Vagina (tissue), 2 donors: Measurements from ENCODE around the gene C19orf38. TPM values are rescaled to one million over a fixed set of nuclear protein-coding genes. Genes with fewer than 3 reads are reported as not detected.
"Not testable (repeated sequence)": the region's sequence is repeated elsewhere in the genome, so short reads cannot be mapped to it uniquely, and the experiment has no call there.

Experiments used
- DNase-seq, 2 donors: peaks; one replicate each; pipeline ENCODE4 v3.0.0-alpha.2; 2017; ENCODE audit errors: extremely low spot score in 2 of 2
- H3K27ac ChIP-seq: fragments of 200-600 bp; sonication (generic); one replicate; pipeline ENCODE4 v1.5.1; 2019
- H3K27me3 ChIP-seq: fragments of 200-600 bp; sonication (generic); one replicate; pipeline ENCODE4 v1.5.1; 2019
- H3K36me3 ChIP-seq, 2 donors: fragments of 200-600 bp; sonication (generic); one replicate each; pipeline ENCODE4 v1.5.1; 2017 to 2019
- H3K4me1 ChIP-seq: fragments of 200-600 bp; sonication (generic); one replicate; pipeline ENCODE4 v1.5.1; 2019
- H3K4me3 ChIP-seq, 2 donors: fragments of 200-600 bp; sonication (generic); 1 replicate in 1 of 2; 2 replicates in 1 of 2; pipeline ENCODE4 v1.5.1; 2016 to 2019
- H3K9me3 ChIP-seq: fragments of 200-600 bp; sonication (generic); one replicate; pipeline ENCODE4 v1.5.1; 2019
- CTCF ChIP-seq, 3 experiments: fragments of 450-650 bp in 2 of 3; fragments of 200-600 bp in 1 of 3; sonication (generic) in 1 of 3; IDR thresholded peaks; one replicate each; pipeline ENCODE4 v1.5.1; 2017 to 2019; ENCODE audit warnings: antibody characterized with exemption in 3 of 3, mild to moderate bottlenecking in 2 of 3, moderate library complexity in 2 of 3
- POLR2A ChIP-seq, 2 donors: fragments of 450-650 bp; IDR thresholded peaks; one replicate each; pipeline ENCODE4 v1.6.1; 2017; ENCODE audit warnings: antibody characterized with exemption in 2 of 2, mild to moderate bottlenecking in 2 of 2, moderate library complexity in 2 of 2
- POLR2AphosphoS5 ChIP-seq, 2 donors: sonication (generic); formaldehyde crosslinking; IDR thresholded peaks; one replicate each; pipeline ENCODE4 v1.9.0; 2017; ENCODE audit warnings: antibody characterized with exemption in 2 of 2, mild to moderate bottlenecking in 2 of 2, low read depth in 1 of 2; ENCODE audit not compliant: insufficient read depth in 1 of 2
- intact Hi-C: fragments of 100-400 bp; cut with DNase I; formaldehyde crosslinking; loops from one replicate; pipeline ENCODE4 v1.15.1; 2023
- total RNA-seq: library from RNA; depleted of rRNA; stranded (reverse); fragments of >200 nt; gene quantifications from one replicate; pipeline ENCODE4 v1.2.3, GENCODE V29; 2016

Gene C19orf38
- total RNA-seq, 1 donor from 2014 or later = 2.5 TPM

GRCh38 chr19:10852098-10852800 is 4.0 kb downstream of the C19orf38 start:
- no peak for DNase-seq
- Histone ChIP-seq H3K4me1 (no peaks in the 10 kb centered on the region), H3K27ac (no peak overlapping the region), H3K9me3 (no peaks in the 10 kb centered on the region), H3K27me3 (no peaks in the 10 kb centered on the region), H3K36me3 (no peaks in the 10 kb centered on the region), H3K4me3 (no peak overlapping the region)
- intact Hi-C loops = no loop called here
- no peak for TF ChIP-seq CTCF (IDR thresholded peaks at IDR 0.05)
- no peak for TF ChIP-seq POLR2A (IDR thresholded peaks at IDR 0.05)
- no peak for TF ChIP-seq POLR2AphosphoS5 (IDR thresholded peaks at IDR 0.05; ENCODE audit: insufficient read depth in 1 of 2, low read depth in 1 of 2)

- no peak overlapping the region for H3K27ac ChIP-seq
- no peaks in the 10 kb centered on the region for H3K36me3 ChIP-seq
- no peaks in the 10 kb centered on the region for H3K27me3 ChIP-seq
- TF ChIP-seq CTCF (IDR thresholded peaks at IDR 0.05) (no peak), POLR2AphosphoS5 (IDR thresholded peaks at IDR 0.05; ENCODE audit: insufficient read depth in 1 of 2, low read depth in 1 of 2) (no peak), POLR2A (IDR thresholded peaks at IDR 0.05) (no peak)
- H3K4me1 ChIP-seq = no peaks in the 10 kb centered on the region
- intact Hi-C loops = no loop called here
- H3K4me3 ChIP-seq = no peak overlapping the region
- DNase-seq = no peak
- H3K9me3 ChIP-seq = no peaks in the 10 kb centered on the region
Measured at GRCh38 chr19:10852941-10853340, 4.7 kb downstream of the C19orf38 start.

GRCh38 chr19:10854350-10855089 is 6.3 kb downstream of the C19orf38 start:
- Histone ChIP-seq H3K4me3 (no peak overlapping the region), H3K4me1 (no peaks in the 10 kb centered on the region), H3K36me3 (no peaks in the 10 kb centered on the region), H3K27ac (no peak overlapping the region), H3K9me3 (no peaks in the 10 kb centered on the region), H3K27me3 (no peaks in the 10 kb centered on the region)
- intact Hi-C loops = no loop called here
- TF ChIP-seq POLR2A (IDR thresholded peaks at IDR 0.05) (no peak), CTCF (IDR thresholded peaks at IDR 0.05) (no peak), POLR2AphosphoS5 (IDR thresholded peaks at IDR 0.05; ENCODE audit: insufficient read depth in 1 of 2, low read depth in 1 of 2) (no peak)
- no peak for DNase-seq

GRCh38 chr19:10855879-10856522 is 7.8 kb downstream of the C19orf38 start:
- Histone ChIP-seq H3K27ac (no peak overlapping the region), H3K4me3 (no peak overlapping the region), H3K36me3 (no peaks in the 10 kb centered on the region), H3K4me1 (no peaks in the 10 kb centered on the region), H3K27me3 (no peaks in the 10 kb centered on the region), H3K9me3 (no peaks in the 10 kb centered on the region)
- intact Hi-C loops = no loop called here
- no peak for DNase-seq
- TF ChIP-seq POLR2AphosphoS5 (IDR thresholded peaks at IDR 0.05; ENCODE audit: insufficient read depth in 1 of 2, low read depth in 1 of 2) (no peak), POLR2A (IDR thresholded peaks at IDR 0.05) (no peak), CTCF (IDR thresholded peaks at IDR 0.05) (no peak)

GRCh38 chr19:10856899-10857298 is 8.7 kb downstream of the C19orf38 start:
- H3K36me3 ChIP-seq, intact Hi-C loops, H3K4me1 ChIP-seq, DNase-seq, H3K27ac ChIP-seq, H3K9me3 ChIP-seq, H3K4me3 ChIP-seq, H3K27me3 ChIP-seq: not testable (repeated sequence)
